ENCODE results near the gene CDH23. TPM values are rescaled to one million over a fixed set of nuclear protein-coding genes. Genes with fewer than 3 reads are reported as not detected.

Gene CDH23
- total RNA-seq, 2 donors from 2014 or later = 3.9 to 4.4 TPM

GRCh38 chr10:71497763-71498326 is 101.1 kb downstream of the CDH23 start:
- Histone ChIP-seq H3K27me3 (no peaks in the 10 kb centered on the region), H3K36me3 (no peaks in the 10 kb centered on the region), H3K4me3 (no peak overlapping the region), H3K4me1 (no peaks in the 10 kb centered on the region), H3K9me3 (no peaks in the 10 kb centered on the region), H3K27ac (no peak overlapping the region)
- TF ChIP-seq CTCF (IDR thresholded peaks at IDR 0.05) = no peak
- no peak for DNase-seq (ENCODE audit: low spot score)

GRCh38 chr10:71501402-71501801 is 104.7 kb downstream of the CDH23 start:
- Histone ChIP-seq H3K27me3 (no peaks in the 10 kb centered on the region), H3K4me1 (no peaks in the 10 kb centered on the region), H3K9me3 (no peaks in the 10 kb centered on the region), H3K4me3 (no peak overlapping the region), H3K27ac (no peak overlapping the region), H3K36me3 (no peaks in the 10 kb centered on the region)
- DNase-seq (ENCODE audit: low spot score) = no peak
- no peak for TF ChIP-seq CTCF (IDR thresholded peaks at IDR 0.05)

GRCh38 chr10:71502190-71502589 is 105.5 kb downstream of the CDH23 start:
- H3K27me3 ChIP-seq = no peaks in the 10 kb centered on the region
- H3K4me3 ChIP-seq = no peak overlapping the region
- no peak overlapping the region for H3K27ac ChIP-seq
- no peak for DNase-seq (ENCODE audit: low spot score)
- TF ChIP-seq CTCF (IDR thresholded peaks at IDR 0.05) = no peak
- no peaks in the 10 kb centered on the region for H3K36me3 ChIP-seq
- H3K9me3 ChIP-seq = no peaks in the 10 kb centered on the region
- H3K4me1 ChIP-seq = no peaks in the 10 kb centered on the region

GRCh38 chr10:71502851-71503250 is 106.1 kb downstream of the CDH23 start:
- Histone ChIP-seq H3K4me1 (no peaks in the 10 kb centered on the region), H3K27me3 (no peaks in the 10 kb centered on the region), H3K4me3 (no peak overlapping the region), H3K9me3 (no peaks in the 10 kb centered on the region), H3K27ac (no peak overlapping the region), H3K36me3 (no peaks in the 10 kb centered on the region)
- DNase-seq (ENCODE audit: low spot score) = no peak
- no peak for TF ChIP-seq CTCF (IDR thresholded peaks at IDR 0.05)

- no peak for TF ChIP-seq CTCF (IDR thresholded peaks at IDR 0.05)
- H3K27me3 ChIP-seq = no peaks in the 10 kb centered on the region
- DNase-seq (ENCODE audit: low spot score) = no peak
Measured at GRCh38 chr10:71504168-71504567, 107.4 kb downstream of the CDH23 start.

GRCh38 chr10:71504570-71504969 is 107.8 kb downstream of the CDH23 start:
- DNase-seq (ENCODE audit: low spot score) = no peak
- Histone ChIP-seq H3K36me3 (no peaks in the 10 kb centered on the region), H3K4me1 (no peaks in the 10 kb centered on the region), H3K9me3 (peaks cover 0 to 3% of the 10 kb centered on the region in 2 donors), H3K4me3 (no peak overlapping the region), H3K27me3 (no peaks in the 10 kb centered on the region), H3K27ac (no peak overlapping the region)
- no peak for TF ChIP-seq CTCF (IDR thresholded peaks at IDR 0.05)

More at GRCh38 chr10:71504168-71504567, 107.4 kb downstream of the CDH23 start:
- Histone ChIP-seq H3K27ac (no peak overlapping the region), H3K4me3 (no peak overlapping the region), H3K9me3 (no peaks in the 10 kb centered on the region), H3K4me1 (no peaks in the 10 kb centered on the region), H3K36me3 (no peaks in the 10 kb centered on the region)

Measured in right atrium auricular region (tissue), 2 donors.